ENCODE results near the gene AKAP11. TPM values are rescaled to one million over a fixed set of nuclear protein-coding genes. Genes with fewer than 3 reads are reported as not detected.

AKAP11 gene
- total and polyA plus RNA-seq, 9 of the 15 experiments (the other 6 are each of a cell fraction or from before 2014, with no cell fraction given) = 2.2 to 31.3 (median 10.9) TPM

DNA sequence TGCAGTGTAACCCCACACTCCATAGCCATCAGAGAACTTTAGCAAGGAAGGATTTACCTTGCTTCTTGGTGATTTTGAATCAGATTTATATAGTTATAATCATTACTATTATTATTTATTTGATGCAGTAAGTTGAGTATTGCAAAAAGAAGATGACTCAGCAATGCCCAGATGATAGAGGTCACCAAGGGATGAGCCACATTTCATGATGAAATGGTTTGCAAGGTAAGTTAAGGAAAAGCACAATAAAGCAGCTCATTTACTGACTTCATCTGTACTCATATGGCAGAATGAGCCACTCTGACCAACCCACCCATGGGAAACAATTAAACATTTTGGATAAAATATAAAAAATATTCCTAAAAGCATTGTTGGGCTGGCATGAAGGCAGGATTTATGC, 59.1 kb downstream of the AKAP11 start (continued):
- peak; percentile 49; the same call in 1 of the 2 replicates for TF ChIP-seq MAFK (IDR thresholded peaks at IDR 0.05; ENCODE audit: low read length)
- TF ChIP-seq MAFF (IDR thresholded peaks at IDR 0.05; ENCODE audit: low read length) = peak; percentile 34; the same call in 1 of the 2 replicates
- TF ChIP-seq MAFG (tag; conservative IDR thresholded peaks at IDR 0.05) = peak; percentile 76
- TF ChIP-seq NFATC3 (IDR thresholded peaks at IDR 0.05) = no peak
- TF ChIP-seq ZNF316 (IDR thresholded peaks at IDR 0.05) = peak; percentile 77
- TF ChIP-seq CEBPG (CRISPR knock-in tag; IDR thresholded peaks at IDR 0.05) = 0 out of 2 replicates have a peak, but pooled peaks have one; percentile 44
- TF ChIP-seq CEBPG (tag; conservative IDR thresholded peaks at IDR 0.05 in 1 of 2, IDR thresholded peaks at IDR 0.05 in 1 of 2) = peak in 1 of 2 experiments; percentile 83; a peak in 2 of 4 replicates

DNA sequence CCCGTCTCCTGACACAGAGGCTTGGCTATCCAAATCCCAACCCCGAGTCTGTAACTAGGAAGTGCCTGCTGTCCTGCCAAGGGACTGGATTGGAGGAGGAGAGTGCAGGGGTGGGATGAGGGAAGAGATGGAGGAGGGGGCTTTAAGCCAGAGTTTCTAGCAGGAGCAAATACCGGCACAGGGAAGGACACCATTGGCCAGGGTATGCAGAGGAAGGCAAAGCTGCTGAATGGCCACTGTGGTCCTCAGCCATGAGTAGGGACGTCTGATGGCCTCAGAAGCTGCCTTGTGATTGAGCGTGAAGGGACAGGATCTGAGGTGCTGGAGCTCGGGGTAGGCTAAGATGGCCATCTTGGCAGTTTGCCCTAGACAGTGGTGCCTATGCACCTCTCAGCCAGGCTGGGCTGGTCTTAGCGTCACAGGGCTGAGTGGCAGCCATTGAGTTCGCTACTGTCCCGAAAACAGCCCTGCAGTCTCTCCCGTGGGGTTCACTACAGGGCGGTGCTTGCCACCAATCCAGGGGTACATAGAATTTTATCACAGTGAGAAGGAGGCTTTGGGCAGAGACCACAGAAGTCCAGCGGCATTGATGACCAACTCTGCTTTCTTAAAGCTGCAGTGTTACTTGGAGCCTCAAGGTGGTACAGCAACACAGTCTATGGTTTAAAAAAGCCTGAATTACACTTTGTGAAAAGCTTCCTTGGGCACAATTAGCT, 61.8 kb downstream of the AKAP11 start:
- Histone ChIP-seq H3K4me2 (ENCODE audit: insufficient read depth, low read length) (peak overlapping the region; percentile 60), H3K27ac (ENCODE audit: extremely low read depth, low read depth, low read length) (no peak overlapping the region), H3K9me3 (replicated peaks; ENCODE audit: control insufficient read depth, insufficient read depth, low read depth, low read length) (no peaks in the 10 kb centered on the region), H3K9me1 (ENCODE audit: control insufficient read depth, insufficient read depth, low read length) (no peaks in the 10 kb centered on the region), H2AFZ (ENCODE audit: low read depth, low read length) (peak overlapping the region; percentile 74), H4K20me1 (replicated peaks; ENCODE audit: control insufficient read depth, insufficient read depth, low read length) (no peaks in the 10 kb centered on the region), H3K79me2 (ENCODE audit: control insufficient read depth, insufficient read depth, low read length) (no peaks in the 10 kb centered on the region), H3K27me3 (ENCODE audit: control insufficient read depth in 2 of 2, insufficient read depth in 2 of 2, low read length in 2 of 2) (peaks cover 5 to 6% of the 10 kb centered on the region in 2 experiments), H3K4me1 (replicated peaks in 1 of 2; ENCODE audit: control insufficient read depth in 2 of 2, insufficient read depth in 2 of 2, low read length in 2 of 2) (no peaks in the 10 kb centered on the region; a peak in 1 of 5 replicates), H3K36me3 (ENCODE audit: control insufficient read depth, insufficient read depth, low read length) (no peaks in the 10 kb centered on the region), H3K4me3 (no peak overlapping the region), H3K9ac (ENCODE audit: insufficient read depth in 1 of 2, low read depth in 2 of 2, low read length in 2 of 2) (peak overlapping the region in 1 of 2 experiments; percentile 61; a peak in 1 of 4 replicates)
- DNase-seq (ENCODE audit: extremely low read depth in 1 of 4, low spot score in 3 of 4) = peak in 2 of 4 experiments; percentile 11 to 17
- BruUV-seq (replicated peaks) = no TSS peak
- ChIA-PET POLR2A (interaction anchor here (0.9 kb wide), 1 partner anchor 11 kb away, joined by 3 read pairs; no protein-coding TSS in a partner anchor), CTCF (ENCODE audit: low intra/inter-chr PET ratio) (no interaction called here)
- intact Hi-C loops (cut with micrococcal nuclease) = loop anchor here (1.0 to 10.0 kb wide), 2 partner anchors 161 to 262 kb away; no protein-coding TSS in a partner anchor
- ATAC-seq = peak; percentile 89
- FAIRE-seq = peak; percentile 80
- in situ Hi-C loops (cut with MboI) = no loop called here
- WGBS (ENCODE audit: insufficient coverage, low coverage, missing lambda C conversion rate) = 7% methylated on average over 12 of the region's 12 CpGs
- TF ChIP-seq, protein P1, sequence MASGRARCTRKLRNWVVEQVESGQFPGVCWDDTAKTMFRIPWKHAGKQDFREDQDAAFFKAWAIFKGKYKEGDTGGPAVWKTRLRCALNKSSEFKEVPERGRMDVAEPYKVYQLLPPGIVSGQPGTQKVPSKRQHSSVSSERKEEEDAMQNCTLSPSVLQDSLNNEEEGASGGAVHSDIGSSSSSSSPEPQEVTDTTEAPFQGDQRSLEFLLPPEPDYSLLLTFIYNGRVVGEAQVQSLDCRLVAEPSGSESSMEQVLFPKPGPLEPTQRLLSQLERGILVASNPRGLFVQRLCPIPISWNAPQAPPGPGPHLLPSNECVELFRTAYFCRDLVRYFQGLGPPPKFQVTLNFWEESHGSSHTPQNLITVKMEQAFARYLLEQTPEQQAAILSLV (tag; IDR thresholded peaks at IDR 0.05) = no peak
- peak in 1 of 2 experiments; percentile 67; a peak in 3 of 4 replicates for TF ChIP-seq RAD21 (CRISPR knock-in tag; conservative IDR thresholded peaks at IDR 0.05 in 1 of 2, IDR thresholded peaks at IDR 0.05 in 1 of 2)
- TF ChIP-seq XRCC5 (IDR thresholded peaks at IDR 0.05; ENCODE audit: low read depth, low read length) = no peak
- no peak for TF ChIP-seq DPF2 (IDR thresholded peaks at IDR 0.05)
- TF ChIP-seq, protein P2, sequence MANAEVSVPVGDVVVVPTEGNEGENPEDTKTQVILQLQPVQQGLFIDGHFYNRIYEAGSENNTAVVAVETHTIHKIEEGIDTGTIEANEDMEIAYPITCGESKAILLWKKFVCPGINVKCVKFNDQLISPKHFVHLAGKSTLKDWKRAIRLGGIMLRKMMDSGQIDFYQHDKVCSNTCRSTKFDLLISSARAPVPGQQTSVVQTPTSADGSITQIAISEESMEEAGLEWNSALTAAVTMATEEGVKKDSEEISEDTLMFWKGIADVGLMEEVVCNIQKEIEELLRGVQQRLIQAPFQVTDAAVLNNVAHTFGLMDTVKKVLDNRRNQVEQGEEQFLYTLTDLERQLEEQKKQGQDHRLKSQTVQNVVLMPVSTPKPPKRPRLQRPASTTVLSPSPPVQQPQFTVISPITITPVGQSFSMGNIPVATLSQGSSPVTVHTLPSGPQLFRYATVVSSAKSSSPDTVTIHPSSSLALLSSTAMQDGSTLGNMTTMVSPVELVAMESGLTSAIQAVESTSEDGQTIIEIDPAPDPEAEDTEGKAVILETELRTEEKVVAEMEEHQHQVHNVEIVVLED (CRISPR knock-in tag; IDR thresholded peaks at IDR 0.05) = no peak

All from K562 (cell line).